ENCODE results near the gene ECI1. TPM values are rescaled to one million over a fixed set of nuclear protein-coding genes. Genes with fewer than 3 reads are reported as not detected.

ECI1 gene
- total RNA-seq, 2 experiments from 2014 or later: 30.8 to 42.5 TPM

DNA sequence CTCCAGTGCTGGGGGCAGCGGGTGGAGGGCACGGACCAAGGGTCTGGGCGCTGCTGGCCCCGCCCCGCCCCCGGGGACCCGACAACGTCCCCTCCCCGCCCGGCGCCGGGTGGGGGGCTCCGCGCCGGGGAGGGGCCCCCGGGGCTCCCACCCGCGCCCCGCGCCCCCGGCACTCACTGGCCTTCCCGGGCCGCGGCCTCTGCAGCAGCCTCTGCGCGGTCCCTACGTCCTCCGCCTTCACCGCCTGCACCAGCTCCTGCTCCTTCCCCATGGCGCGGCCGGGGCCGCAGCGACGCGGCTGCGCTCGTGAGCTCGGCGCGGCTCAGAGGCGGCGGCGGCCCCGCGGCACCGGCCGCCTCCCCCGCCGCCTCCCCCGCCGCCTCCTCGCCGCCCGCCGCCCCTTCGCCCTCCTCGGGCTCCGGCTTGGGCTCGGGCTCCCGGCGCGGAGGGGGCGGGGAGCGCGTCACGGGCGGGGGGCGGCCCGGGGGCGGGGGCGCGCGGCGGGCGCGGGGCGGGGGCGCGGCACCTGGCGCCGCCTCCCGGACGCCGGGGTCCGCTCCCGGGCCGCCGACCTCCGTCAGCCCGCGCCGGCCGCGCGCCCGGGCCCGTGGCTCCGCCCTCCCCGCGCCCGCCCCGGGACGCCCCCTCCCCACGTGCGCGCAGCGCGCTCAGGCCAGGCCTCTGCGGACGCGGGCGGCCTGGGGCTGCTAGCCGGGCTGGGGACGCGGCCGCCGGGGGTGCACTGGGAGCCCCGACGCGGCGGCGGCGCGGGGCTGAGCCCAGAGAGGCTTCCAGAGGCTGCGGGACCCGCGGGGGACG, 55.0 kb downstream of the ECI1 start, which contains the start of gene CASKIN1:
Gene CASKIN1 (minus strand): TSS at position 444 of the 819 bp plus-strand sequence. CDS start 173 bp downstream, at position 271.
- DNase-seq: no peak
- CTCF ChIA-PET: no interaction called here
- peaks cover 40% of the 10 kb centered on the region for H3K27me3 Mint-ChIP-seq
- POLR2A ChIA-PET: no interaction called here
- H3K27ac Mint-ChIP-seq: no peak within 1 kb of the TSS
- no peaks in the 10 kb centered on the region for H3K36me3 Mint-ChIP-seq (ENCODE audit: low read depth)
- no peaks in the 10 kb centered on the region for H3K9me3 Mint-ChIP-seq
- H3K4me1 Mint-ChIP-seq: peaks cover 4% of the 10 kb centered on the region
- peak within 1 kb of the TSS; percentile 44 for H3K4me3 Mint-ChIP-seq

DNA sequence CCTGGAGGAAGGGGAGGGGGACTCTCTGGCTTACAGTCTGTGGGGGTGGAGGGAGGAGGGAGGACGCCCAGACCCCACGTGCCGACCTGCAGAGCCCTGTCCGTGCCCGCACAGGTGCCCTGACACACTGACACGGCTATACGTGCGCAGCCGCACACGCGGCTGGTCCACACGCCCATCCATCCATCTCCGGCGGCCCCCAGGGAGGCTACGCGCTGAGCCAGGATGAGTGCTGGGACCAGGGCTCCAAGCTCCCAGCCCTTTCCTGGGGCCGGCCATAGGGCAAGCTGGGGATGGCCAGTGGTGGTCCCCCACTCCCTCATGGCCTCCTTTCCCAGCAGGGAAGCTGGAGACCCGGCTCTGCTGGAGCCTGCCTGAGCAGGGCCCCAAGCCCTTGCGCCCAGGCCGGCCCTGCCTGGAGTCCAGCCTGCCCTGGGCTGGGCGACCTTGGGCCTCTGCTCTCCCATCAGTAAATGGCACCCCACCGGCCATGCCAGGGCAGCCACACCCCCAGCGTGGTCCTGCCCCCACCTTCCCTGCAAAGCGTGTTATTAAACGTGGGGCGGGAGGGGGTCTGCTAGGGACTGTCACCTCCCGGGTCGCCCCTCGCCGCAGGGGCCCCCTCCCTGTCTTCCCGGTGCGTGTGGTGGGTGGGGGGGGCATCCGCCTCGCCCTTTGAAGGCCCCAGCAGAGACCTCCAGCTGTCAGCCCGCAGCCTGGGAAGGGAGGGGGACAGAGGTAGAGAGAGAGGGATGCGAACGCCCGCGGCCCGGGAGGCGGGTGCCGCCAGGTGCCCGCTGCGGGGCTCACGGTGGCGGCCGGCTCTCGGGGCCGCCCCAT, 55.8 kb downstream of the ECI1 start:
- H3K4me1 Mint-ChIP-seq: peaks cover 4% of the 10 kb centered on the region
- peaks cover 40% of the 10 kb centered on the region for H3K27me3 Mint-ChIP-seq
- DNase-seq: no peak
- ChIA-PET POLR2A (no interaction called here), CTCF (interaction anchor here (1.0 to 2.0 kb wide), 9 partner anchors 10 to 293 kb away, joined by 3 to 9 read pairs (median 4); partner anchors contain the start of genes CCNF, ECI1 and TRAF7)
- H3K4me3 Mint-ChIP-seq: no peak overlapping the region
- H3K27ac Mint-ChIP-seq: no peak overlapping the region
- H3K36me3 Mint-ChIP-seq (ENCODE audit: low read depth): no peaks in the 10 kb centered on the region
- no peaks in the 10 kb centered on the region for H3K9me3 Mint-ChIP-seq

DNA sequence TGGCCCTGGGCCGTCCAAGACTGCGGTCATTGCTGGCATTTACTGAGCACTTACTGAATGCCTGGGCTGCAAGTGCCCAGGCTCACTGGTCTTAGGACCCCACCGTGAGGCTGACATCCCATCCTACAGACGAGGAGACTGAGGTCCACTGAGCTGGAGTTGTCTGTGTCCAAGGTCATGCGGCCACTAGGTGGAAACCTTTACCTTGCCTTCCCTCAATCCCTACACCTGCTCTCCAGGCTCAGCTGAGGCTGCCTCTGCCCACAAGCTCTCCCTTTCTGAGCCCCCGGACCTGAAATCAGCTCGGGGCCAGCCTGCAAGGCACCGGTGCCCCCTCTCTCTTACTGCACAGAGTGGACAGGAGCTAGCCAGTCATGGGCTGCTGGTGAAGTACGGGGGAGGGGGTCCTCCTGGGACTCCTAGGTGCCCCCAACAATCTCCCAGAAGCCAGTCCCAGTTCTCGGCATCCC, 56.5 kb downstream of the ECI1 start:
- Mint-ChIP-seq H3K4me3 (peak overlapping the region; percentile 37), H3K4me1 (peaks cover 4% of the 10 kb centered on the region), H3K27me3 (peaks cover 37% of the 10 kb centered on the region), H3K27ac (no peak overlapping the region), H3K9me3 (no peaks in the 10 kb centered on the region), H3K36me3 (ENCODE audit: low read depth) (no peaks in the 10 kb centered on the region)
- POLR2A ChIA-PET: no interaction called here
- DNase-seq: peak; percentile 60
- CTCF ChIA-PET: interaction anchor here (1.0 to 2.0 kb wide), 10 partner anchors 8 to 293 kb away, joined by 3 to 9 read pairs (median 4); partner anchors contain the start of genes CCNF, ECI1 and TRAF7

DNA sequence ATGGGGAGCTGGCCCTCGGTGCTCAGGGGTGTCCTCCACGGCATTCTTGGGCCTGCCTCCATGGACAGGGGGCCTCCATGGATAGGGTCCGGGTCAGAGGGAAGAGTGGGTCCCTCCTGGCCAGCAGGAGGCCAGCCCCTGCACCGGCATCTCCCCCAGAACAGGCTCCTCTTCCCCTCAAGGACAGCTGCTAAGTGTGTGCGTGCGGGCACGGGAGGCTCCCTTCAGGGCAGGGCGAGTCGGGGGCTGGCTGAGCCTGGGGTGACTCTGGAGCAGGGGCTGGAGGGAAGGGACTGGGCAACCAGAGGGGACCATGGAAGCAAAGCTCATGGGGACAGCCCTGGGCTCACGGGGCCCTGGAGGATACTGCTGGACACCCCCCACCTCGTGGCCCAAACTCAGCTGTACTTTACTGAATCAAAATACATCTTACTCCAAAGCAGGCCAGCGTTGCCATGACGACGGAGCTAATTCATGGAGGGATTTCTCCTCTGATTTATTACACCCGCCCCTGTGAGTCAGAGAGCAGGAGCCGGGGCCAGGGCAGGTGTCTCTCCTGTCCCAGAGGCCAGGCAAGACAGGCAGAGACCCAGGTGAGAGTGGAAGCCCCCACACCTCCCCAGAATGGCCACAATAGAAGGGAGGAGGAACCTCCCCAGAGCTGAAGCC, 57.1 kb downstream of the ECI1 start:
- no peak overlapping the region for H3K27ac Mint-ChIP-seq
- H3K36me3 Mint-ChIP-seq (ENCODE audit: low read depth): no peaks in the 10 kb centered on the region
- POLR2A ChIA-PET: no interaction called here
- H3K4me3 Mint-ChIP-seq: no peak overlapping the region
- peaks cover 36% of the 10 kb centered on the region for H3K27me3 Mint-ChIP-seq
- peaks cover 4% of the 10 kb centered on the region for H3K4me1 Mint-ChIP-seq
- H3K9me3 Mint-ChIP-seq: no peaks in the 10 kb centered on the region
- DNase-seq: peak; percentile 31
- CTCF ChIA-PET: interaction anchor here (1.0 to 2.0 kb wide), 10 partner anchors 9 to 294 kb away, joined by 3 to 9 read pairs (median 4); partner anchors contain the start of genes CCNF, ECI1 and TRAF7

DNA sequence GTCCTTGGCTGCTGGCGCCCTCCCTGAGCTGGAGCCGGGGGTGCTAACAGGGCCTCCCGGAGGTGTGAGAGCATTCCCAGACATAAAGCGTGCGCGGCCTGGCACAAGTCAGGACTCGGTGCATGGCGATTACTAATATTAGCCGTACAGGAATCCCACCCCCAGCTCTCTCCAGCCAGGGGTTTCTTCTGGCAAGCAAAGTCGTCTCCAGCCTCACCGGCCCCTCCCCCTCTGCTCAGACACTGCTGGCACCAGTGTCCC, 60.0 kb downstream of the ECI1 start:
- CTCF ChIA-PET: interaction anchor here (0.8 kb wide), 1 partner anchor 11 kb away, joined by 3 read pairs; no protein-coding TSS in a partner anchor
- no peak for DNase-seq
- no peak overlapping the region for H3K4me3 Mint-ChIP-seq

DNA sequence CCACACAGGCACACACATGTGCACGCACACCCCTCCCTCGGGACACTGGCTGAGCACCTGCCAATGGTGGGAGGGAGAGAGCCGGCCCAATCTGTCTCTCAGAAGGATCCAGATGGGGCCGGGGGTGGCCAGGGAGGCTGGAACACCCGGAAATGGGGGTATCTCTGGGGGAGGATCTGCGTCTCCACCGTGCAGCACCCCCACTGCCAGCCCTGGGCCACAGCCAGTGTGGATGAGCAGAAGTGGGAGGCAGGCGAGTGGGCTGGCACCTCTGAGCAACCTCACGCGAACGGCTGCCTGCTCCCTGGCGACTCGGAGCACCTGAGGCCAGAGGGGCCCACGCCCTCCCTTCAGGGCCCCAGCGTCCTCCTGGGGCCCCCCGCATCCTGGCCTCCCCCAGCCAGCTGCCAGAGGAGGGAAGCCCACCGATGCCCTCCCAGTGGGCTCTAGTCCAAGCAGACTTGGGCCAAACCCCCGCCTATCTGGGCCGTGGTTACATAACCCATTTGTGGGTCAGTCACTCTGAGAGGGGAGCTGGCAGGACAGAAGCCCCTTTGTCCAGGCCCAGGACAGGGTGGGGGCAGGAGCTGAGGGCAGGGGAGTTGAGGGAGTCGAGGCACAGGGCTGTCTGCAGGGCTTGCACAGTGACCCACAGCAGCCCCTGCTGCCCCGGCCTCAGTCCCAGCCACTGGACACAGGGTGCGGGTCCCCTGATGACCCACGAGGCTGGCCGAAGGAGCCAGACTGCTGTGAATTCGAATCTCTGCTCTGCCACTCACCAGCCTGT, 60.5 kb downstream of the ECI1 start:
- H3K27ac Mint-ChIP-seq: no peak overlapping the region
- no peaks in the 10 kb centered on the region for H3K36me3 Mint-ChIP-seq (ENCODE audit: low read depth)
- no peak overlapping the region for H3K4me3 Mint-ChIP-seq
- peaks cover 17% of the 10 kb centered on the region for H3K27me3 Mint-ChIP-seq
- H3K4me1 Mint-ChIP-seq: peaks cover 4% of the 10 kb centered on the region
- ChIA-PET POLR2A (no interaction called here), CTCF (interaction anchor here (0.8 kb wide), 1 partner anchor 12 kb away, joined by 3 read pairs; no protein-coding TSS in a partner anchor)
- no peaks in the 10 kb centered on the region for H3K9me3 Mint-ChIP-seq
- DNase-seq: no peak

More for the DNA sequence above, 60.0 kb downstream of the ECI1 start:
- H3K4me1 Mint-ChIP-seq: peaks cover 4% of the 10 kb centered on the region
- no peak overlapping the region for H3K27ac Mint-ChIP-seq
- peaks cover 17% of the 10 kb centered on the region for H3K27me3 Mint-ChIP-seq
- POLR2A ChIA-PET: no interaction called here
- H3K36me3 Mint-ChIP-seq (ENCODE audit: low read depth): no peaks in the 10 kb centered on the region
- no peaks in the 10 kb centered on the region for H3K9me3 Mint-ChIP-seq

DNA sequence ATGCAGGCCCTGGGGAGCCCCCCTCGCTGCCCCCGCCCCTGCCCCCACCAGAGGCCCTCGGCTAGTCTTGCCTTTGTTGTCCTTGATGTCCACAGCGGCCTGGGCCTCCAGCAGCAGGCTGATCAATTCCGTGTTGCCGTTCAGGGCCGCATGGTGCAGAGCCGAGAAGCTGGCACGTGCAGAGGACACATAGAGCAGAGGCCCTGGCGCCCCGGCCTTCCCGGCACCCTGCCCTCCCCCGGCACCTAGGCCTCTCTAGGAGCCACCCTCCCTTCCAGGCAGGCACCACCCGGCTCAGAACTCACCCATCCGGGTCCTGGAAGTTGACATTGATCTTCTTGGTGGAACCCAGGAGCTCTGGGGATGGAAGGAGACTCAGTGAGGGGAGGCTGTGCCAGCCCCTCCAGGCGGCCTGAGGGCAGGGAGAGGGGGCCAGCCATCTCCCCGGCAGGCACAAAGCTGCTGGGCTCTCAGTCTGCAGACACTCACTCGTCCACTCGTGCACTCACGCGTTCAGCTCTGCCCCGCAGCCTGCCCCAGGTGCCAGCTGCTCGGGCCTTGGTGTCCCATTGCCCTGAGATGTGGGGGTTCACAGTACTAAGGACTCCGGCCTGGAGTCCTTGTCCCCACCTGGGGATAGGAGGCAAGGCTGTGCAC, 61.3 kb downstream of the ECI1 start:
- no peaks in the 10 kb centered on the region for H3K36me3 Mint-ChIP-seq (ENCODE audit: low read depth)
- H3K27ac Mint-ChIP-seq: no peak overlapping the region
- H3K27me3 Mint-ChIP-seq: peaks cover 12% of the 10 kb centered on the region
- peaks cover 4% of the 10 kb centered on the region for H3K4me1 Mint-ChIP-seq
- no peak overlapping the region for H3K4me3 Mint-ChIP-seq
- DNase-seq: no peak
- POLR2A ChIA-PET: no interaction called here
- CTCF ChIA-PET: no interaction called here
- H3K9me3 Mint-ChIP-seq: no peaks in the 10 kb centered on the region

Small RNA genes within 50 kb of the gene (microRNA-seq; reads per million reads assigned to microRNA genes)
- not detected for gene MIR3677 (ENCODE audit: borderline microRNAs expressed, borderline replicate concordance)
- not detected for gene MIR4717 (ENCODE audit: borderline microRNAs expressed, borderline replicate concordance)

Other genes starting within 250 kb of the ECI1 start
- 10 to 100 TPM; 56.3 to 56.5 TPM for gene ZNF598, start 241.8 kb downstream of the ECI1 start, total RNA-seq
- gene NPW, start 231.8 kb downstream of the ECI1 start, total RNA-seq: under 1 TPM; 0.42 to 0.69 TPM
- gene NHERF2, start 224.7 kb downstream of the ECI1 start, total RNA-seq: 1 to 10 TPM; 1.1 to 1.4 TPM
- 10 to 100 TPM; 23.8 to 34.4 TPM for gene NTHL1, start 203.8 kb downstream of the ECI1 start, total RNA-seq
- gene TSC2, start 203.6 kb downstream of the ECI1 start, total RNA-seq: 100 to 1,000 TPM; 112 to 115 TPM
- 10 to 100 TPM; 72.9 to 77.2 TPM for gene PKD1, start 115.7 kb downstream of the ECI1 start, total RNA-seq
- under 1 TPM; 0.20 to 0.42 TPM for gene RAB26, start 103.0 kb downstream of the ECI1 start, total RNA-seq
- 10 to 100 TPM; 55.6 to 59.7 TPM for gene TRAF7, start 95.8 kb downstream of the ECI1 start, total RNA-seq
- gene CASKIN1, start 55.0 kb downstream of the ECI1 start, total RNA-seq: under 1 TPM; 0.07 to 0.19 TPM
- 10 to 100 TPM; 35.9 to 36.4 TPM for gene MLST8, start 46.1 kb downstream of the ECI1 start, total RNA-seq
- gene BRICD5, start 40.7 kb downstream of the ECI1 start, total RNA-seq: 10 to 100 TPM; 13.9 to 17.4 TPM
- gene PGP, start 36.7 kb downstream of the ECI1 start, total RNA-seq: 10 to 100 TPM; 19.4 to 22.9 TPM
- 10 to 100 TPM; 28.8 to 32.6 TPM for gene E4F1, start 28.0 kb downstream of the ECI1 start, total RNA-seq
- gene DNASE1L2, start 15.1 kb downstream of the ECI1 start, total RNA-seq: 1 to 10 TPM; 2.0 to 3.4 TPM
- 100 to 1,000 TPM; 230 to 238 TPM for gene RNPS1, start 16.5 kb upstream of the ECI1 start, total RNA-seq
- 1 to 10 TPM; 5.0 to 6.0 TPM for gene ABCA3, start 89.1 kb upstream of the ECI1 start, total RNA-seq
- gene CCNF, start 177.9 kb upstream of the ECI1 start, total RNA-seq: 100 to 1,000 TPM in 1 of 2 experiments, 10 to 100 TPM in 1; 99.3 to 101 TPM
- gene TEDC2, start 208.5 kb upstream of the ECI1 start, total RNA-seq: 10 to 100 TPM; 15.5 to 21.4 TPM
- not detected for gene NTN3, start 219.7 kb upstream of the ECI1 start, total RNA-seq
- 1 to 10 TPM; 8.1 TPM for gene TBC1D24, start 223.5 kb upstream of the ECI1 start, total RNA-seq

Measured in activated CD4-positive, alpha-beta T cell treated with anti-CD3 and anti-CD28 coated beads, Interleukin-2, amount 10 ng/mL, durations not matched to agents 7 days and 5 days (primary cell).